Hematopoietic multipotent progenitor cell (in vitro differentiated cells): ENCODE results near the gene E2F1. TPM values are rescaled to one million over a fixed set of nuclear protein-coding genes. Genes with fewer than 3 reads are reported as not detected.

Experiments
- DNase-seq, 3 donors: peaks; one replicate each; pipeline ENCODE4 v3.0.0-alpha.2; 2011 to 2015; ENCODE audit warnings: low read depth in 2 of 3, low spot score in 2 of 3
- total RNA-seq: library from RNA; depleted of rRNA; stranded (reverse); fragments of >200 nt; gene quantifications from one replicate; pipeline ENCODE4 v1.2.3, GENCODE V29; 2012

Gene E2F1
- total RNA-seq, 1 donor, result 13.5 TPM

GRCh38 chr20:33687993-33688937 is 2.1 kb upstream of the E2F1 start:
- no peak for DNase-seq

GRCh38 chr20:33687370-33687915 is 1.3 kb upstream of the E2F1 start:
- DNase-seq, result peak in 1 of 3 donors; percentile 20

GRCh38 chr20:33686984-33687366 is 790 bp upstream of the E2F1 start:
- DNase-seq, result no peak

- peak in 1 of 3 donors; percentile 47 for DNase-seq
Measured at GRCh38 chr20:33685328-33686099, 671 bp downstream of the E2F1 start.

- DNase-seq, result no peak
Measured at GRCh38 chr20:33684533-33685327, 1.5 kb downstream of the E2F1 start.

- no peak for DNase-seq
Measured at GRCh38 chr20:33681728-33682353, 4.3 kb downstream of the E2F1 start.

GRCh38 chr20:33681288-33681687 is 4.9 kb downstream of the E2F1 start:
- DNase-seq, result no peak

GRCh38 chr20:33680686-33681085 is 5.5 kb downstream of the E2F1 start:
- no peak for DNase-seq

- no peak for DNase-seq
Measured at GRCh38 chr20:33679758-33680485, 6.3 kb downstream of the E2F1 start.

- DNase-seq, result no peak
Measured at GRCh38 chr20:33677991-33678702, 8.0 kb downstream of the E2F1 start.

GRCh38 chr20:33676652-33677645 is 9.2 kb downstream of the E2F1 start:
- no peak for DNase-seq

- DNase-seq, result no peak
Measured at GRCh38 chr20:33676121-33676520, 10.1 kb downstream of the E2F1 start.

- DNase-seq, result no peak
Measured at GRCh38 chr20:33675136-33675959, 10.8 kb downstream of the E2F1 start.

- peak in 2 of 3 donors; percentile 61 to 63 for DNase-seq
Measured at GRCh38 chr20:33674294-33675135, 11.7 kb downstream of the E2F1 start, which contains the start of gene NECAB3. Gene NECAB3 (minus strand): TSS chr20:33674428. CDS start chr20:33674352, 76 bp downstream.

GRCh38 chr20:33673410-33674293 is 12.5 kb downstream of the E2F1 start:
- no peak for DNase-seq
